HL-60 (cell line): ENCODE data around the gene APOBEC3A.

Experiments
- DNase-seq, 2 experiments: peaks; one replicate each; pipeline ENCODE4 v3.0.0-alpha.2; 2010 to 2020; ENCODE audit warnings: low read depth in 1 of 2, low spot score in 1 of 2
- H3K27ac ChIP-seq: fragments of 250-450 bp; sonication (Bioruptor Pico); replicated peaks from 2 replicates; pipeline ENCODE4 v1.5.1; 2020; ENCODE audit warnings: mild to moderate bottlenecking, moderate library complexity
- H3K27me3 ChIP-seq: fragments of 250-450 bp; sonication (Bioruptor Pico); 2 replicates; pipeline ENCODE4 v1.5.1; 2021; ENCODE audit warnings: mild to moderate bottlenecking, moderate library complexity; ENCODE audit not compliant: insufficient read depth, poor library complexity, severe bottlenecking
- H3K4me3 ChIP-seq: replicated peaks from 2 replicates; pipeline ENCODE4 v1.5.1; 2011; ENCODE audit warnings: mild to moderate bottlenecking, control low read depth, low read length; ENCODE audit not compliant: insufficient read depth
- GABPA ChIP-seq: IDR thresholded peaks from 2 replicates; pipeline ENCODE4 v1.6.1; 2012; ENCODE audit warnings: low read depth
- POLR2AphosphoS5 ChIP-seq: IDR thresholded peaks from 2 replicates; pipeline ENCODE4 v1.6.1; 2012; ENCODE audit warnings: low read depth
- SPI1 ChIP-seq: IDR thresholded peaks from 2 replicates; pipeline ENCODE4 v1.6.1; 2012; ENCODE audit warnings: low read depth, mild to moderate bottlenecking, borderline replicate concordance
- TF ChIP-seq, protein P1 (sequence below): IDR thresholded peaks from 2 replicates; pipeline ENCODE4 v1.6.1; 2012; ENCODE audit warnings: low read depth; ENCODE audit not compliant: insufficient replicate concordance
- TF ChIP-seq, protein P2 (sequence below): IDR thresholded peaks from one replicate; pipeline ENCODE4 v1.5.1; 2011; ENCODE audit warnings: low read length, control low read depth, inconsistent platforms; ENCODE audit not compliant: insufficient read depth

Gene APOBEC3A

DNA sequence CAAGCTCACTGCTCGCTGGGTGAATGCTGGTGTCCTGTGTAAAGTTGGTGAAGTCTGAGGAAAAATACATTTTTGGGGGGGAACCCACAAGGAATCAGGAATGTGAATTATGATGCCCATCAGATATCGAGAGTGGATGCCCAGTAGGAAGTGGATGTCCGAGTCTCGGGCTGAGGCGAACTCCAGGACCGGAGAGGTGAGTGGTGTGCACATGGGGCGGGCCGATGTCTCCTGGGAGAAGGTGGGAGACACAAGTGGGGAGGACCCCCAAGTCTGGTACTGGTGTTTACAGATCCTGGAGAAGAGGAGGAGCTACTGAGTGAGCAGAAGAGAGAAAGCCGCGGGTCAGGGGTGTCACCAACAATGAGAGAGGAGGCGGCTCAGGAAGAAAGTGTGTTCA, 19.2 kb upstream of the APOBEC3A start:
- H3K27ac ChIP-seq = no peak overlapping the region
- H3K27me3 ChIP-seq = peaks cover 17% of the 10 kb centered on the region
- H3K4me3 ChIP-seq = no peak overlapping the region
- TF ChIP-seq POLR2AphosphoS5 (no peak), SPI1 (no peak), GABPA (no peak)
- TF ChIP-seq, protein P1, sequence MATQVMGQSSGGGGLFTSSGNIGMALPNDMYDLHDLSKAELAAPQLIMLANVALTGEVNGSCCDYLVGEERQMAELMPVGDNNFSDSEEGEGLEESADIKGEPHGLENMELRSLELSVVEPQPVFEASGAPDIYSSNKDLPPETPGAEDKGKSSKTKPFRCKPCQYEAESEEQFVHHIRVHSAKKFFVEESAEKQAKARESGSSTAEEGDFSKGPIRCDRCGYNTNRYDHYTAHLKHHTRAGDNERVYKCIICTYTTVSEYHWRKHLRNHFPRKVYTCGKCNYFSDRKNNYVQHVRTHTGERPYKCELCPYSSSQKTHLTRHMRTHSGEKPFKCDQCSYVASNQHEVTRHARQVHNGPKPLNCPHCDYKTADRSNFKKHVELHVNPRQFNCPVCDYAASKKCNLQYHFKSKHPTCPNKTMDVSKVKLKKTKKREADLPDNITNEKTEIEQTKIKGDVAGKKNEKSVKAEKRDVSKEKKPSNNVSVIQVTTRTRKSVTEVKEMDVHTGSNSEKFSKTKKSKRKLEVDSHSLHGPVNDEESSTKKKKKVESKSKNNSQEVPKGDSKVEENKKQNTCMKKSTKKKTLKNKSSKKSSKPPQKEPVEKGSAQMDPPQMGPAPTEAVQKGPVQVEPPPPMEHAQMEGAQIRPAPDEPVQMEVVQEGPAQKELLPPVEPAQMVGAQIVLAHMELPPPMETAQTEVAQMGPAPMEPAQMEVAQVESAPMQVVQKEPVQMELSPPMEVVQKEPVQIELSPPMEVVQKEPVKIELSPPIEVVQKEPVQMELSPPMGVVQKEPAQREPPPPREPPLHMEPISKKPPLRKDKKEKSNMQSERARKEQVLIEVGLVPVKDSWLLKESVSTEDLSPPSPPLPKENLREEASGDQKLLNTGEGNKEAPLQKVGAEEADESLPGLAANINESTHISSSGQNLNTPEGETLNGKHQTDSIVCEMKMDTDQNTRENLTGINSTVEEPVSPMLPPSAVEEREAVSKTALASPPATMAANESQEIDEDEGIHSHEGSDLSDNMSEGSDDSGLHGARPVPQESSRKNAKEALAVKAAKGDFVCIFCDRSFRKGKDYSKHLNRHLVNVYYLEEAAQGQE = no peak
- TF ChIP-seq, protein P2, sequence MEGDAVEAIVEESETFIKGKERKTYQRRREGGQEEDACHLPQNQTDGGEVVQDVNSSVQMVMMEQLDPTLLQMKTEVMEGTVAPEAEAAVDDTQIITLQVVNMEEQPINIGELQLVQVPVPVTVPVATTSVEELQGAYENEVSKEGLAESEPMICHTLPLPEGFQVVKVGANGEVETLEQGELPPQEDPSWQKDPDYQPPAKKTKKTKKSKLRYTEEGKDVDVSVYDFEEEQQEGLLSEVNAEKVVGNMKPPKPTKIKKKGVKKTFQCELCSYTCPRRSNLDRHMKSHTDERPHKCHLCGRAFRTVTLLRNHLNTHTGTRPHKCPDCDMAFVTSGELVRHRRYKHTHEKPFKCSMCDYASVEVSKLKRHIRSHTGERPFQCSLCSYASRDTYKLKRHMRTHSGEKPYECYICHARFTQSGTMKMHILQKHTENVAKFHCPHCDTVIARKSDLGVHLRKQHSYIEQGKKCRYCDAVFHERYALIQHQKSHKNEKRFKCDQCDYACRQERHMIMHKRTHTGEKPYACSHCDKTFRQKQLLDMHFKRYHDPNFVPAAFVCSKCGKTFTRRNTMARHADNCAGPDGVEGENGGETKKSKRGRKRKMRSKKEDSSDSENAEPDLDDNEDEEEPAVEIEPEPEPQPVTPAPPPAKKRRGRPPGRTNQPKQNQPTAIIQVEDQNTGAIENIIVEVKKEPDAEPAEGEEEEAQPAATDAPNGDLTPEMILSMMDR = no peak
- DNase-seq = no peak

DNA sequence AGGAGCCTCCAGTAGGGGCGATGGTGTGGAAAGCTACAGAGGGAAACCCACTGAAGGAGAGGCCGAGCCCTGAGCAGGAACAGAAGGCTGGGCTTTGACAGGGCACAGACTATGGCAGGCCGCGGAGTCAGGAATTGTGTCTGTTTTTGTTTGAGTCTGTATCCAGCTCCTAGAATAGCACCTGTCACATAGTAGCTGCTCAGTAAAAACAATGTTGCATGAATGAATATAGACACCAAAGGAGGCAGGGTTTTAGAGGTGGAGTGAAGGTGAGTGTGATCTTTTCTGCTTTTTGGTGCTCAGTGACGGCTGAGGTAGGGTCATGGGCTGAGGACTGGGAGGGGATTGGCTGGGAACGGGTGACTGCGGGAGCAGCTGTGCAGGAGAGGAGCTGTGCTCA, 18.5 kb upstream of the APOBEC3A start:
- Histone ChIP-seq H3K4me3 (no peak overlapping the region), H3K27ac (no peak overlapping the region), H3K27me3 (peaks cover 16% of the 10 kb centered on the region)
- no peak for DNase-seq
- no peak for TF ChIP-seq POLR2AphosphoS5
- TF ChIP-seq, protein P1 = no peak
- no peak for TF ChIP-seq GABPA
- TF ChIP-seq, protein P2 = no peak
- no peak for TF ChIP-seq SPI1

DNA sequence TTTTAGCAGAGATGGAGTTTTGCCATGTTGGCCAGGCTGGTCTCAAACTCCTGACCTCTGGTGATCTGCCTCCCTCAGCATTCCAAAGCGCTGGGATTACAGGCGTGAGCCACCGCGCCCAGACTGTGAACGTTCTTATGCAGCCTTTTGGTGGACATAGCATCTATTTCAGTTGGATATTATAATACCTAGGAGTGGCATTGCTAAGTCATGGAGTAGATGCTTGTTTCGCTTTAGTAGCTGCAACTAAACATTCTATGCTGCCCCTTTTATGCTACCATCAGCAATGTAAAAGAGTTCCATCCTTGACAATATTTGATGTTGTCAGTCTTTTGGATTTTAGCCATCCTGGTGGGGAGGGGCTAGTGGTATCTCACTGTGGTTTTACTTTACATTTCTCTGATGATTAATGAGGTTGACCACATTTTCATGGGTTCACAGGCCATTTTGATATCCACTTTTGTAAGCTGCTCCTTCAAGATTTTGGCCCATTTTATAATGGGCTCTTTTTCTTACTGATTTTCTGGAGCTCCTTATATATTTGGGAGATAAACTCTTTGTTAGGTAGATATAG, 16.5 kb upstream of the APOBEC3A start:
- DNase-seq = no peak
- H3K4me3 ChIP-seq = no peak overlapping the region
- no peak for TF ChIP-seq GABPA
- TF ChIP-seq SPI1 = no peak
- no peak for TF ChIP-seq POLR2AphosphoS5
- TF ChIP-seq, protein P2 = no peak
- TF ChIP-seq, protein P1 = no peak
- no peak overlapping the region for H3K27ac ChIP-seq
- peaks cover 13% of the 10 kb centered on the region for H3K27me3 ChIP-seq
